CD4-positive, alpha-beta T cell treated with Interleukin-4 for 4 hours (primary cell): ENCODE data around the gene RALGPS1.

Experiments
- DNase-seq: peaks from one replicate; pipeline ENCODE4 v3.0.0-alpha.2; 2020

The RALGPS1 gene

DNA sequence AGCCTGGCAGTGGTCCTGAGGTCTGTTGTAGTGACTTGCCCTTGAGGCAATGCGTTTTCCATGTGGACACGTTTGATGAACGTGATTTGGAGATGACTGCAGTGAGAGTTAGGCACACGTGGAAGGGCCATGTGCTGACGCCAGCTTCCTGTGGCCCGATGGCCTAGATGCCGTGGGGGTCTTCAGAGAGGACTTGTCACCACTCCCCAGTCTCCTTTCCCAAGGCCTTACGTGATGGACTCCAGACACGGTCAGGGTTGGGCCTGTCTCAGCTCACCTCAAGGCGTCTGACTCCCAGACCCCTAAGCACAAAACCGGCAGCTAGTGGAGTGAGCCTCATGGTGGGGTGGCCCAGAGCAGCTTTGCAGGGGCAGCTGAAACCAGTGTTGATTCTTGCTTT, 115.0 kb downstream of the RALGPS1 start:
- DNase-seq, result no peak

DNA sequence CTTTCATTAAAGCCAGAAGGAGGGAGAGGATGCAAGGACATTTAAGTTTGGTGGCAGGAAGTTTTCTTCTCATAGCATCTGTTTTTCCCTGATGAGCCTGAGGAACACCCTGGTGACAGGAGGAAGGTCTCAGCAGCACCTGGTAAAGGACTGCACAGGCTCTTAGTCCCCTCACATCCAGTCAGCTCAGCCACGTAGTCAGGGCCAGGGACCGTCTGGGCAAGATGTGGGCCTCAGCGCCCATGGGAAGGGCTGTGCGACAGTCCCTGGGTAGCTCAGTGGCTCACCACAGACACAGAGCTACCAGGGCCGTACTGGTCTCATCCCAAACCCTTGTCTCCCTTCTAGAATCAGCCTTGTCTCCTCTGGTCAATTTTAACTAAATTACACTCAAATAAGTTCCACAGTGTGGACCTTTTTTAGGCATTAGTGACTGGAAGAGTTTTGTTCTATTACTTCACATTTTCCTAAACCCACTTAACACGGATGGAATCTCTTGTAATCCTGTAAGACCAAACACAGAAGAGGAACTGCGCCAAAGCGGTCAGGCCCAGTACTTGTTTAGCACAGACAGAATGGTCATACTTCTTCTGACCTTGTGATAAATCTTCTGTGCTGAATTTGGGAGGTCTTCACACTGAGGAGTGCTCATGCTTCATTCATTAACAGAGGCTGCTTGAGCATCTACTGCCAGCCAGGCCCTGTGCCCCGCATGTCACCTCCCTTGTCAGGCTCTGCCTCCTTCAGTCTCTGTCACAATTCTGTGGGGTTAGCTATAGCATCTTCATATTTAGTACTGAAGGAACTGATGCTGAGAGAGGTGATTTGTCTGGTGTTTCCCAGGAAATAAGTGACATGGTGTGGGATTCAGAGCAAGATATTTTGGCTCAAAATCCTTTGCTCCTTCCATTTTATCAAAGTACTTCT, 116.5 kb downstream of the RALGPS1 start:
- DNase-seq, result no peak

DNA sequence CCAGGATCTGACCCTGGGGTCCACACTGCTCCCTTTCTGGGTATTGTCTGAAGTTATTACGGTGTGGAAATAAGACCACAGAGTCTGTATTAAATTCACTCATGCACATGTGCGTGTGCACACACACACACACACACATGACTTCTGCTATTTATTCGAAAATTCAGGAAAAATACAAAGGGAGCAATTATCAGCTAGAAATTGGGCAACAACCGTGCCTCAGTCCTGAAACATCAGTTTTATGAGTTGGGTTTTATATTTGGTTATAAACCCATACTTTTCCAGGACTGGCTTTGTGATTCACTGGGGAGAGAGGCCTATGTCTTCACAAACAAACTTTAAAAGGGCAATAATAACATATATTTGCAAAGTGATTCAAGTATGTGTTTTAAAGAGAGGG, 117.7 kb downstream of the RALGPS1 start:
- DNase-seq, result no peak

DNA sequence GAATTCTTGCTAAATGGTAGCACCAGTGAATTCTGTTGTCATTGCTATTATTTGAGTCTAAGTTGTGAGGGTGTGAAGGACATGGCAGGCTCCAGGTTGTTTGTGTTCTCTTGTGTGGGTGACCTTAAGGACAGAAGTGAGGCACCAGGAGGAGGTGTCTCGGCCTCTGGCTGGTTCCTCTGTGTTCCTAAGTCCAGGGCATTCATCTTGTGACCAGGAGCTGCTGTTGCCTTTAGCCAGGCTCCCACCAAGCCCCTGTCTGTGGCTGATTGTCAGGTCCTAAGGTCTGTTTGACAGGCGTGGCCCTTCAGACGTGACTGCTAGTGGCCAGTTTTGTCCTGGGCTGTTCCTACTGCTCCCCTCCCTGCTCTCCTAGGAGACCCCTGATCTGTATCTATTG, 118.5 kb downstream of the RALGPS1 start:
- DNase-seq, result no peak

DNA sequence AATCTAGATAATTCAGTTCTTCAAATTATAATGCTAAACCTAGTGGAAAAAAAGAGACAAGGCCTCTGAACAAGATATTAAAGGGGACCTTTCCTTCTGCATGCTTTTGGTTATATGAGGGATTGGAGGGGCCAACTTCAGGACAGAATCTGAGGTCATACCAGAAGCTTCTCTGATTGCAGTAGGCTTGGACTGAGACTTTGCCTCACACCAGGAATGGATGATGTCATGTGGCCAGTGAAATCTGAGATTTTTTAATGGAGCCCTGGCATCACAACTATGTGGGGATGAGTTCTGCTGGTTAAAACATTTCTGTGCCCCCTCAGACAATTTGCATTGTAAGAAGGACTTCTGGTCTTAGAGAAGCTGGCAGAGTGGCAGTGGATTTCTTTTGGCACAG, 119.2 kb downstream of the RALGPS1 start:
- DNase-seq, result no peak

DNA sequence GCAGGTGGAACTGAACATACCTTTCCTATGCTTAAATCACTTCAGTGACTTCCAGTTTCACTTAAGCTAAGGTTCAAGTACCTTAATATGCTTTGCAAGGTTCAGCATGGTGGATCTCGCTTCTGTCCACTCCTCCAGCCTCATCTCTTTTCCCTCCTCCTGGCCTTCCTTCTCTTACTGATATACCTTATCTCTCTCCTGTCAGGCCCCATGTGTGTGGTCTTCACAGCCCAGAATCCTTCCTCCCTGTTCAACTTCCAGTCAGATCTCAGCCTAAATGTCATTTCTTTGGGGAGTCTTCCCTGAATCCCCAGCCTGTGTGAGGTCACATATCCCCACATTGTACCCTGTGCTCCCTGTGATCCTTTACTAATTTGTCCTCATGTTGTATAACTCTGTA, 120.1 kb downstream of the RALGPS1 start:
- no peak for DNase-seq

DNA sequence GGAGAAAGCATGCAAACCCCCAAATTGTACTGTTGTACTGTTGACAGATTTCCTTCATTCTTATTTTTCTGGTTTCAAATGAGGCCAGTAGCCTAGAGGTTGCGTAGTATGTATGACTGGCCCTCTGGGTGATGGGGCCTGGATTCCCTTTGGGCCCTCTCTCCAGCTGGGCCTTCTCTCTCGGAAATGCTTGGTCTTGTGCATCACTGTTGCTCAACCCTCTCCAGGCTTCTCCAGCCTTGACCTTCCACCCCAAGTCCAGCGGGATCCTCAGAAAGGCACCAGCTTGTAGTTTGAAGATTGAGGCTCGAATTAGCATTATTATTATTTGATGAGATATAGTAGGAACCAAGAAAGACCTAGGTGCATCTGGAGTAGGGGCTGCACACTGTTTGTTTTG, 120.8 kb downstream of the RALGPS1 start:
- DNase-seq, result no peak

DNA sequence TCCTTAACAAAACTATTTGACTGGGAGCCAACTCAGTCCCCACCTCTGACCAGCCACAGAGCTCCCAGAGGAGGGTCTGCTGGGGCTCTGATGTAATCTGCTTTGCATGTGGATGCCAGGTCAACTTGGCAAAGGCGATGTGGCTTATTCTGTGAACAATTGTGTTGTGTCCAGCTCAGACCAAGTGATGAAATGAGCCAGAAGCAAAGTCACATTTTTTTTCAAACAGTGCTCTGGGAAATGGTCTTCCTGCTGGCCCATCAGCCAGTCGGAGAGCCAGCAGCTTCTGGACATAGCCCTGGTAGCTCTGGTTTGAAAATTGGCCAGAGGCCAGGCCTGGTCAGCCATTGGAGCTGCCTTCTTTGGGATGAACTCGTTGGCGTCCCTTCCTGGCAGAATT, 121.4 kb downstream of the RALGPS1 start:
- DNase-seq, result no peak

DNA sequence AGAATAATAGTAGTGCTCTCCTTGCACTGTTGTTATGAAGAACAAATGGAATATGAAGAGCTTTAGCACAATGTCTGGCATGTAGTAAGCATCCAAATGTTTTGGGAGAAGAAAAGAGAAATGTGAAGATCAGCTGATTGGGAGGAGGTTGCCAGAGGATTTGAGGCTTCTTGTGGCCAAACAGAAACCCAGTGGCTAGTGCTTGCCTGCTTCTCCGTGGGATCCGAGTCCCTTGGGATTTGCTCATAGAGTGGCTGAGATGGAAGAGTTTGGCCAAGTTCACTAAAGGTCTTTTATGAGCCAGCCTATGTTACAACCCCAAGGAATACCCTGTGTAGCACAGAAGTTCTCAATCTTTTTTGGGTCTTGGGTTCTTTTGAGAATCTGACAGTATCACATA, 121.9 kb downstream of the RALGPS1 start:
- no peak for DNase-seq

DNA sequence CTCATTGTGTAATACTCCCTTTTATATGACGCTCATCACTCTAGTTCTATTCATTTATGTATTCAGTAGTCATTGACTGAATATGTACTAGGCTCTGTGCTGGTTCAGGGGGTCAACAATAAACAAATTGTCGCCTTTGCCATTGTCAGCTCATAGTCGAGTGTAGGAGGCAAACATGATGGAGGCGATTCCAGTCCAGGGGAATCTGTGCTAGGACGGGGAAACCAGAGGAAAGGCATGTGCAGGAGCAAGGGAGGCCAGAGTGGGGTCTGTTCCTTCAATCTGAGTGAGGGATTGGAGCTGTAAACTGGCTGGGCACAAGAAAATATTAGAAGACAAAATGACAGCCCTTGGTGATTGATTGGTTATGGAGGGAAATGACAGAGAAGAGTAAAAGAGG, 123.9 kb downstream of the RALGPS1 start:
- no peak for DNase-seq

DNA sequence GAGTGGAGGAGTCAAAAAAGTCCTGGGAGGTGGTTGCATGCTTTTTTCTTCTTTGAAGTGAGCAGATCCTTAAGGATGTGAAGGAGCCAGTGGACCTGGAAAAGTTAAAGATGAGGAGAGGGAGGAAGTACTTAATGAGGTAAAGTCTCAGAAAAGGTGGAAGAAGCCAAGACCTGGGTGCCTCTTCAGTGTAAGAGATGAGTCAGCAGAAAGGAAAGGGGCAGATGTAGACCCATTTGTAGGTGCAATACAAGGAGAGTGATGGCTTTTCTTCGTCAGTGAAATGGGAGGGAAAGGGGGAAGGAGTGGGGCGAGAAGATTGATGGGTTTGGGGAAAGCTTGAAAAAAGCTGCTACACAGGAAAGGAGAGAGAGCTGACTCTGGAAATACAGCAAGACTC, 124.9 kb downstream of the RALGPS1 start:
- DNase-seq, result no peak

DNA sequence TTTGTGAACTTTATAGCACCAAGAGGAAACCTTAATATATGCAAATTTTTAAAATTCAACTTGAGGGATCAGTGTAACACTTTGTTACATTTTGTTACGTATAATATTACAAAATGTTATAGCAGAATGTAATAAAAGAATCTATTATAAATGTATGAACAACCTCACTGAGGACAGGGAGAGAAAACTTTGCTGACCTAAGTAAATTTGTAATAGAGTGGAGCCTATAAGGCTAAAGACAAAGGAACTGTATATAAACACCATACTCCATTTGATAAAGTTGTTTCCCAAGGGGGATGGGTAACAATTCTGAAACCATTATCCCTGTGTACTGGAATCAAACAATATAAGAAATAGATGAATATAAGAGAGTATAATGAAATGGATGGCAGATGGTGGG, 130.6 kb downstream of the RALGPS1 start:
- no peak for DNase-seq

DNA sequence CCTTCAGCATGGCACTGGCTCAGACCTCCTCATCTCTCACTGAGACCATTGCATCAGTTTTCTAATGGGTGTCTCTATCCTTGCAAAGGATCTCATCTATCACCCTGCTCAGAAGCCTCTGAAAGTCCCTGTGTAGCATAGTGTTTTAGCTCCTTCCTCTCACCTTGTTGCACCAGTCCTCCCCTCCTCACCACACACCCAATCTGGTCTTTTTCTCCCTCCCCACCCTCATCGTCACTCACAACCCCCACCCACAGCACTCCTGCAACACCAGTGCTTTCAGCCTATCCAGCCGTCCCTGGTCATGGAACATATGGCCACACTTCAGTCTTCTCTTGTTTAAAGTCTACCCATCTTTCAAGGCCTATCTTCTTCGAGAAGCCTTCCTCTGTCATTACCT, 133.4 kb downstream of the RALGPS1 start:
- no peak for DNase-seq

DNA sequence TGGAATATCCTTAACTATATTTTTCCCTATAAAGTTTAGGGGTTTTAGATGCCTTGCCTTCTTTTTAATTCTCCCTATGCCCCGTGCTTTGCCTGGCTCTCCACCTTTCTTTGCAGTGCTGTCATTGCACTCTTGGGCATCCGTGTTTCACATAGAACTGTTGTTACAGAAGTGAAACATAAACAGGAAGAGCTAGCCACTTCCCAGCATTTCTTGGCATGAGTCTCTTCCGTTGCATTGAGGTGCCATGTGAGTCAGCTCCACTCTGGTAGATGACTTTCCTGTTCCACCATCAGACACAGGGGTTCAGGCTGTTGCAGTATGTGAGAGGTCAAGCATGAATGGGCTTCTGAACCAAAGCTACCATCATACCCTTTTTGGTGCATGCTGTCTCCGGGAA, 134.5 kb downstream of the RALGPS1 start:
- DNase-seq, result peak; percentile 41

DNA sequence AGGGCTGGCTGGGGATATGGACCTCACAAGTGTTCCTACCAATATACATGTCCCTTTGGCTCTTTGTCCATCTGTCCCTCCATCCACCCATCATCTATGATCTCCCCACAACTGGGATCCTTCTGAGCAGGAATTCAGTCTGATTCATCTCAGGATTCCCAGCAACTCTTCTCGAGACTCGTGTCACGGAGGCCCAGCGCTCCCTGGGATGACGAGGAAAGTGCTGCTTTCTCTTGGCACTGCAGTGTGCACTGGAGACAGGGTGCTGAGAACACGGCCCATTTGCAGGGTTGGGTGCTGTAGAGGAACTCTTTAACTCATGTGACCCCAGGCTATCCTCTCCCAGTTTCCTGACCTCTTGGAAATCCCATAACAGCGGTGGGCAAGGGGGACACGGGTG, 135.0 kb downstream of the RALGPS1 start:
- no peak for DNase-seq

DNA sequence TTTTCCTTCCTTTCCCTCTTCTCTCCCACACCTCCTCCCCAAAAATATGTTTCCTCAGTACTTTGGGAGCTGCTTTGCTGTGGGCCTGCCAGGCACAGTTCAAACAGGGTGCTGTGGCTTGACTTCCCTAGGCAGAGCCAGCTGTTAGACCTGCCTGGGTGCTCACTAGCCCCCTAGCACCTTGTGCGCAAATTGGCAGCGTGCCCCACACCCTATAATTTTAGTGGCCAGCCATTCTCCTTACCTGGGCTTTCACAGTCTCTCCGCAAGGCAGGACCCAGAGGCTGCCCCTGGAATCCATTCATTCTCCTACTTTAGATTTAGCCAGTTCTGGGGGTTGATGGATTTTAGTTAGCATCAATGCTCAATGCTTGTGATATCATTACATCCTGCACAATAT, 135.6 kb downstream of the RALGPS1 start:
- no peak for DNase-seq

DNA sequence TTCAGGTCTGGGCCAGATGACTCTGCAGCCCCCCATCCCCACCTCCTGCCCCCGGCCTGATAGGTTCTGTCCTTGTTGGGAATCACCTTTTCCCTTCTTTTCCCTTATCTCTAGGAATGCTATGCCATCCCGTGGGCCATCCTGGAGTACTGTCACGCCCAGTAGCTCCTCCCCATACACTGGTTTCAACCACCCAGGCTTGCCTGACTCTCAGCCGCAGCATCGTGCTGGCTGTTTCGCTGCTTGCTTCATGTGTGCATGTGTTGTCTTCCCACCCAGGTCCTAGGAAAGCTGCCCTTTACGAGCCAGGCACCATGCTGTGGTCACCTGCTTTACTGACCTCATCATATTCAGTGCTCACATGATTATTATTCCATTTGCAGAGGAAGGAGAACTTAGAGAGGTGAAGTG, 136.0 kb downstream of the RALGPS1 start:
- DNase-seq, result no peak

DNA sequence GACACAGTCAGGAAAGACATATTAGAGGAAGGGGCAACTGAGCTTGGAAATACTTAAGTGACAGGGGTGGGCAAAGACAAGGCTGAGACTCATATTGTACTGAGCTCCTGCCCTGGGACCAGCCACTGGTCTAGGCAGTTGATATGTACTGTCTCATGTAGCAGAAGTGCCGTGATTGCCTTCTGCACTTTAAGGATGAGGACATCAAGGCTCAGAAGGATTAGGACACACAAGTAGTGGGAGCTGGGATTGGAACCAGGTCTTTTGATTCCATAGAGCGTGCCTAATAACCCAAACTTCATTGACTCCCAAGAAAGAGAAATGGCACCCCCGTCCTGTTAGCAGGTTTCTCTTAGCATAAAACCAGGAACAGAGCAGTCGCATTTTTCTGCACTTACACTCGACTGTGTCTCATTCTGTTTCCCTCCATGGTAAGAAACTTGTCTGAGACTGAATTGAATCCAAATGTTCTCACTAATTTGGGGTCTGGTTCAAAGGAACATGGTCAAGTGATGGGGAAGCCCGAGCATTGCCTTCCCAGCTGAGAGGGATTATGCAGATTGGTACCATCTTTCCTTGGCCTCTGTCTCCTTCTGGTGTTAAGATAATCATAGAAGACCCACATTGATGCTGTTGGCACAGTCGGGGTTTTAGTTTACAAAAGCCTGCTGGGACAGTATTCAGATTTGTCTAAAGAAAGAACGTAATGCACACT, 137.5 kb downstream of the RALGPS1 start:
- DNase-seq, result no peak

DNA sequence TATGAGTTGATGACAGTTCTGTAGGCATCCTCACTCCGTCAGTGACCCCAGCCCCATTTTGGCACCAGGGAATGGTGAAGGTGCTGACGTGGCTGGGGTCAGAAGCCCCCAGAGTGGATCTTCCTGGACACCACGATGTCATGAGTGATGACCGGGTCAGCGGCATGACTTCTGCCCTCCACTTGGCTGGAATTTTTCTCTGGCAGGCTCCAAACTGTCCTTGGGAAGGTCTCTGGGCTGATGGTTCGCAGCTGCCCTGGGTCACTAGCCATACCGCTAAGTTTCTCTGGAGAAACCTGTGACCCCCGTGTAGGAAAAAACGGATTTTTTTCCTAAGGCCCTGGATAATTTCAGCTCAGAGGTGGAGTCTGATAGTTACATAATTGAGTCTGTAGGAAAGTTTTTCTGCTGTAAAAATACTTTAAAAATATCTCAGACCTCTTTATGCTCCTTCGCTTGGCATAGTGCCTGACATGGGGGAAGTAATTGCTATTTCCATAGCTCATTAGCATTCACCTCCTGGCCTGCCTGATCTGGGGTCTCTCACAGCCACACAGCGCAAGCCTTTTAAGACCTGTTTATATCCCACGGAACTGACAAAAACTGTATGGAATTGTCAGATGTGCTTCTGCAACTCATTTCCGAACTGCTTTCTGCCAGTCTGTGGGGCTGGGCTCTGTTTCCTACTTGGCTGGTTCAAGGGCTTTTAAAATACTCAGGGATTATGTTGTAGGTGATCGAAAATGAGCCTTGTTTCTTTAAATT, 138.7 kb downstream of the RALGPS1 start:
- no peak for DNase-seq

DNA sequence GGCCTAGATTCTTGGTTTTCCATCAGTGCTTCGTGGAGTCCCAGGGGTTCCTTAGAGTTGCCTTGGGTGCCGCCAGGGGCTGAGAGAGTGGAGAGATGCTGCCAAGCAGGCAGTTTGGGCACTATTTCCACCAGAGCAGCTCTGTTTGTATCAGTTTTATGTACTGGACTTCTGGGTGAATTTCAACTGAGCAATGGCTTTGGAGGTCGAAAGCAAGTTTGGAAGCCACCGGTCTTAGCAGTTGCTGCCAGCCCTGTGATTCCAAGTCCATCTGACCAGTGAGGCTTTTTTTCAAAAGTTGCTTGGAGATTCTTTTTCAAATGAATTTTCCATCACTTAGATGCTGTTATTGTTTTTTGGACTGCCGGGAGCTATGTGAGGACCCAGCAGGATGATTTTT, 139.4 kb downstream of the RALGPS1 start:
- DNase-seq, result no peak

DNA sequence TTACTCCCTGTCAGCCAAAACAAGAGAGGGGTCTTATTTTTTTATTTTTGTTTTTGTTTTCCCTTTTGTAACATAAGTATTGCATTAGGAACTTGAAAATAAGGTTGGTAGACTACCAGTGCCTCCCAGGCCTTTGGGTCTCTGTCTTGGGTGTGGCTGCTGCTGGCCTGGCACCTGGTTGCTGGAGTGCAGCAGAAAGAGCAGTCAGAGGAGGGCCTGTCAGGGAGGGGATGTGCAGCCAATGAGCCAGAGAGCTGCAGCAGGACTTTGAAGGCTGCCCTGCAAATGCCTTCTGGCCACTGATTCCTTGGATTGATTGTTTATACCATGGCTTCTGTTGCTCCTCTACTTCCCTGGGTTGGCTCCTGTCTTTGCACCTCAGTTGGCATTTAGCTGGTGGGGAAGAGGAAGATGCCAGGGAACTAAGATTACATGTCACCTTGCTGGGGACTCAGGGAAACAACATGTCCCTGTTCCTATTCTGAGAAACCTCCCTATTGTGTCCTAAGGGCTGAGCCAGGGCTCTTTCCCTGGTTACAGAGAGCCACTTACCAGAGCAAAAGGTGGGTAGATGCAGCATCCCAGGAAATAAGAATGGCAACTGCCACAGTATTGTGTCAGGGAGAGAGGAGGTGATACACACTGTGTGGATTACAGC, 141.3 kb downstream of the RALGPS1 start:
- no peak for DNase-seq

DNA sequence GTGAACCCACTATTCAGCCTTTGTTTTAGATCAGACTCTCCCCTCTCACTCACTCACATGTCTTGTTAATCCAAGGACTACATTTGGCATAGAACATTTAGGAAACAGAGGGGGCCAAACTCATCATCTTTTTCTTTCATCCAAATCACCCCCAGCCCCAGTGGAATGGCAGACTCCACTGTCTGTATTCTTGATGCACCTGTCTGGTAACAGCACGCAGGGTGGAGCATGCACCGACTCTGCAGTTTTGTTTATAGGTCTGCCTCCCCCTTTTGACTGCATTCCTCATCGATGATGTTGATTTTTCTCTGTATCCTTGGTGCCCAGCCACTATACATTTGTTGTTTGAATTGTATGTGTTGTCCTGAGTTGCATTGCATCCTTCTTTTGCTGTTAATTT, 141.9 kb downstream of the RALGPS1 start:
- DNase-seq, result no peak

DNA sequence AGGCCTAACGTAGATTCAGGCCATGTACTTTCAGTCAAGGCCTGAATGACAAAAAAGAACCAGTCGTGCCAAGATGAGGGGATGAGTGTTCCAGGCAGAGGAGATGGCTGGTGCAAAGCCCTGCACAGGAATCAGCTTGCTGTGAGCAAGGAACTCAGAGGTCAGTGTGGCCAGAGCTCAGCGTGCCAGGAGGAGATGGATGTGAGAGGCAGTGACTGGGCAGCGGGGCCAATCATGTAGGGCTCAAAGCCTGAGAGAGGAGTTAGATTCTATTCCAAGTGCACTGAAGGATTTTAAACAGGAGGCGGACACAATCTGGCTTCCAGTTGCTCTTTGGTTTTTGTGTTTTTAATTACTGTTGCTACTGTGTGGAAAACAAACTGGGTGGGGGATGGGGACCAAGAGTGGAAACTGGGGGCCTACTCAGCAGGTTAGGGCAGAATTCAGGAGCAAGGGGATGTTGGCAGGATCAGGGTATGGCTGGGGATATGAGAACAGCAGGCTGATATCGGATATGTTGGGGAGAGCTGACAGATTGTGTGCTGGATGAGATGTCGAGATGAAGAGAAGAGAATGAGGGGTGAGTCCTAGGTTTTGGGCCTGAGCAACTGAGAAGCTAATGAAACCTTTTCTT, 143.5 kb downstream of the RALGPS1 start:
- DNase-seq, result no peak
